ENCODE measurements around the gene SF3B6.
"Not testable (repeated sequence)": the region's sequence is repeated elsewhere in the genome, so short reads cannot be mapped to it uniquely, and the experiment has no call there.

Gene SF3B6

GRCh38 chr2:24046599-24046929 lies 29.6 kb downstream of the SF3B6 start:
- H3K4me3 ChIP-seq (ENCODE audit: low read depth, low read length), result peak overlapping the region; percentile 78
- DNase-seq (ENCODE audit: low read depth), result no peak
- TF ChIP-seq, protein P1, sequence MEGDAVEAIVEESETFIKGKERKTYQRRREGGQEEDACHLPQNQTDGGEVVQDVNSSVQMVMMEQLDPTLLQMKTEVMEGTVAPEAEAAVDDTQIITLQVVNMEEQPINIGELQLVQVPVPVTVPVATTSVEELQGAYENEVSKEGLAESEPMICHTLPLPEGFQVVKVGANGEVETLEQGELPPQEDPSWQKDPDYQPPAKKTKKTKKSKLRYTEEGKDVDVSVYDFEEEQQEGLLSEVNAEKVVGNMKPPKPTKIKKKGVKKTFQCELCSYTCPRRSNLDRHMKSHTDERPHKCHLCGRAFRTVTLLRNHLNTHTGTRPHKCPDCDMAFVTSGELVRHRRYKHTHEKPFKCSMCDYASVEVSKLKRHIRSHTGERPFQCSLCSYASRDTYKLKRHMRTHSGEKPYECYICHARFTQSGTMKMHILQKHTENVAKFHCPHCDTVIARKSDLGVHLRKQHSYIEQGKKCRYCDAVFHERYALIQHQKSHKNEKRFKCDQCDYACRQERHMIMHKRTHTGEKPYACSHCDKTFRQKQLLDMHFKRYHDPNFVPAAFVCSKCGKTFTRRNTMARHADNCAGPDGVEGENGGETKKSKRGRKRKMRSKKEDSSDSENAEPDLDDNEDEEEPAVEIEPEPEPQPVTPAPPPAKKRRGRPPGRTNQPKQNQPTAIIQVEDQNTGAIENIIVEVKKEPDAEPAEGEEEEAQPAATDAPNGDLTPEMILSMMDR (IDR thresholded peaks at IDR 0.05; ENCODE audit: low read depth, low read length, missing control alignments), result no peak

DNA sequence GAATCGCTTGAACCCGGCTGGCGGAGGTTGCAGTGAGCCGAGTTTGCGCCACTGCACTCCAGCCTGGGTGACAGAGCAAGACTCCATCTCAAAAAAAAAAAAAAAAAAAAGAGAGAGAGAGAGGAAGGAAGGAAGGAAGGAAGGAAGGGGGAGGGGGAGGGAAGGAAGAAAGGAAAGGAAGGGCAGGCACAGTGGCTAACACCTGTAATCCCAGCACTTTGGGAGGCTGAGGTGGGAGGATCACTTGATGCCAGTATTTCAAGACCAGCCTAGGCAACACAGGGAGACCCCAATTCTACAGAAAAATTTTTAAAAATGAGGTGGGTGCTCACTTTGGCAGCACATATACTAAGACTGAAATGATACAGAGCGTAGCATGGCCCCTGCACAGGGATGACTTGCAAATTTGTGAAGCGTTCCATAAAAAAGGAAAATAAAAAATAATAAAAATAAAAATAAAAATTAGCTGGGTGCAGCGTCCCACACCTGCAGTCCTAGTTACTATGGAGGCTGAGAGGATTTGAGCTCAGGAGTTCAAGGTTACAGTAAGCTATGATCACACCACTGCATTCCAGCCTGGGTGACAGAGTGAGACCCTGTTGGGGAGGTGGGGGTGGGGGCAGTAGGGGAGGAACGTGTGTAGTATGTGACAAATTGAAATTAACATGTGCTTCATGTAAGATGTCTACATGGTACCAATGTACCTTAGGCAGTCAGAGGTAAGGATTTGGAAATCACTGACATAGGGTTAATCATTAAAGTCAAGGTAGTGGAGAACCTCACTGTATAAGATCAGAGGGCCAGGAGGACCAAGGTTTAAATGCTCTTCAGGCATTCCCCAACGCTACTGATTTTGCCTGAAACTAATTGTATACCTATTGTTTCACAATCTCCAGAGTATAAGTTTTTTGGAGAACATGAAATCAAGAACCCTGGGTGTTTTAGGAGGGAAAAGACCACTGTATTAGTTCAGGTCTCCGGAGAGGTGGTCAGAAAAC lies 30.3 kb downstream of the SF3B6 start:
- DNase-seq (ENCODE audit: low read depth), result no peak
- TF ChIP-seq, protein P1 (IDR thresholded peaks at IDR 0.05; ENCODE audit: low read depth, low read length, missing control alignments), result no peak
- H3K4me3 ChIP-seq (ENCODE audit: low read depth, low read length), result peak overlapping the region; percentile 78; the same call in 1 of the 2 replicates

DNA sequence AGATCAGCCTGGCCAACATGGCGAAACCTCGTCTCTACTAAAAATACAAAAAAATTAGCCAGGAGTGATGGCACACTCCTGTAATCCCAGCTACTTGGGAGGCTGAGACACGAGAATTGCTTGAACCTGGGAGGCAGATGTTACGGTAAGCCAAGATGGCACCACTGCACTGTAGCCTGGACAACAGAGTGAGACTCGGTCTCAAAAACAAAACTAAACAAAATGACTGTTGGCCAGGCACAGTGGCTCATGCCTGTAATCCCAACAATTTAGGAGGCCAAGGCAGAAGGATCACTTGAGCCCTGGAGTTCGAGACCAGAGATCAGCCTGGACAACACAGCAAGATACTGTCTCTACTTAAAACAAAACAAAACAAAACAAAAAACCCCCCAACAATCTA lies 33.0 kb downstream of the SF3B6 start:
- not testable (repeated sequence) for DNase-seq (ENCODE audit: low read depth); H3K4me3 ChIP-seq (ENCODE audit: low read depth, low read length)

- no peak for DNase-seq (ENCODE audit: low read depth)
- TF ChIP-seq, protein P1 (IDR thresholded peaks at IDR 0.05; ENCODE audit: low read depth, low read length, missing control alignments), result no peak
- H3K4me3 ChIP-seq (ENCODE audit: low read depth, low read length), result no peak overlapping the region
Measured at GRCh38 chr2:24040511-24040910, 35.6 kb downstream of the SF3B6 start.

- no peak for DNase-seq (ENCODE audit: low read depth)
- no peak overlapping the region for H3K4me3 ChIP-seq (ENCODE audit: low read depth, low read length)
- TF ChIP-seq, protein P1 (IDR thresholded peaks at IDR 0.05; ENCODE audit: low read depth, low read length, missing control alignments), result no peak
Measured at GRCh38 chr2:24038786-24039499, 37.2 kb downstream of the SF3B6 start.

DNA sequence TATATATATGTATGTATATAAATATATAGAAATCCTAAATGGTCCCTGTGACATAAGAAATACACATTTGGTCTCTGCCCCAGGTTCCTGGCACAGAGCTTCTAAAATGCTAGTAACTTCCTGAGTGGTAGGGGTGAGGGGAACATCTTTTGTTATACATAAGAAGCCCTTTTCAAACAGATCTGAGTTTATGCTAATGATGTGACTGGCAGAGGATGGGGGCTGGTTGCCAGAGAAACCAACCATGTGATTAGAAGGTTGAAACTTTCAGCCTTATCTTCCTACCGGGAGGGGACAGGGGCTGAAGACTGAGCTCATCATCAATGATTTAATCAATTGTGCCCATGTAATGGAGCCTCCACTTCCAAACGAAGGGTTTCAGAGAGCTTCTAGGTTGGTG lies 49.9 kb downstream of the SF3B6 start:
- no peak for DNase-seq (ENCODE audit: low read depth)
- TF ChIP-seq, protein P1 (IDR thresholded peaks at IDR 0.05; ENCODE audit: low read depth, low read length, missing control alignments), result no peak
- no peak overlapping the region for H3K4me3 ChIP-seq (ENCODE audit: low read depth, low read length)

DNA sequence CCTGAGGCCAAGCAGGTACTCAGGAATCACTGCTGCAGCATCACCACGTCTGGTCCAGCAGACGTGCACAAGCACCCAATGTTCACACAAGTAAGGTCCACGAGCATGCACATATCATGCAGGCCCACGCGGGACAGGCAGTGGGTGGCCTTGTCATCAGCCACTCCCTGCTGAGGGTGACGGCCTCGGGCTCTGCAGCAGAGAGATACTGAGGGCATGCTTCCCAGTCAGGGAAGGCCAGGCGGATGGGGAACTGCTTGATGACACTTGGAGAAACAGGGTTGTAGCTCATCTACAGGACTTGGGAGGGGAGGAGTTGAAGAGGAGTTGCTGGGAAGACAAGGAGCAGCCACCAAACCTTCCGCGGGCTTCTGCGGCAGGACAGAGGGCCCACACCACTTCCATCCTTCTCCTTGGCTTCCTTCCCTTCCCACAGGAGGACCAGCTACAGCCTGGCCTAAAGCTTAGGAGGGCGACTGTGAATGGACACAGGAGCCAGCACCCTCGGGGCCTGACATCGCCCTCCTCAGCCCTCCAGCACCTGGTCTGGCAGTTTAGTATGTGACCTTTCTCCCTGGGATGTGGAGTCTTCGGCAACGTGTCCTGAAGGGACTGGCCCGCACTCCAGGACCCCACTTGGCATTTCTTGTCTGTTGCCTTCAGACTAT lies 51.0 kb downstream of the SF3B6 start:
- TF ChIP-seq, protein P1 (IDR thresholded peaks at IDR 0.05; ENCODE audit: low read depth, low read length, missing control alignments), result no peak

More for the DNA sequence above, 51.0 kb downstream of the SF3B6 start:
- H3K4me3 ChIP-seq (ENCODE audit: low read depth, low read length), result no peak overlapping the region
- no peak for DNase-seq (ENCODE audit: low read depth)

All from GM12864 (cell line).